Panc1 (cell line): ENCODE data around the gene IPO5. TPM values are rescaled to one million over a fixed set of nuclear protein-coding genes. Genes with fewer than 3 reads are reported as not detected.

Experiments used
- ATAC-seq: fragments of 200-7000 bp; cut with Tn5 transposase; 2 replicates; pipeline ENCODE4 v1.9.1; 2020; ENCODE audit warnings: mild to moderate bottlenecking, moderate library complexity
- BruUV-seq: library from RNA; stranded (reverse); fragments of 400-500 nt; replicated peaks from 2 replicates; lab custom pipeline; 2021; lab: Mats Ljungman, UMichigan
- CTCF ChIA-PET: fragments of 300-600 bp; sonication (Branson Sonifier 250); formaldehyde crosslinking; loops from one replicate; lab custom pipeline; 2022; ENCODE audit warnings: antibody characterized with exemption; lab: Charles Lee
- POLR2A ChIA-PET: fragments of 300-600 bp; sonication (Branson Sonifier 250); formaldehyde crosslinking; loops from one replicate; lab custom pipeline; 2022; ENCODE audit warnings: antibody characterized with exemption; lab: Charles Lee
- DNase-seq: peaks from one replicate; pipeline ENCODE4 v3.0.0-alpha.2; 2010; ENCODE audit warnings: low read depth, low spot score
- H3K27ac ChIP-seq: 2 replicates; pipeline ENCODE4 v1.5.1; 2011; ENCODE audit warnings: mild to moderate bottlenecking, low read length, inconsistent platforms
- H3K27me3 ChIP-seq: fragments of 200-500 bp; sonication (Bioruptor generic); 2 replicates; pipeline ENCODE4 v1.6.0; 2014; ENCODE audit warnings: low read length, inconsistent platforms; ENCODE audit not compliant: control insufficient read depth, insufficient read depth
- H3K36me3 ChIP-seq: fragments of 200-500 bp; sonication (Bioruptor generic); 2 replicates; pipeline ENCODE4 v1.5.1; 2014; ENCODE audit warnings: inconsistent platforms, mild to moderate bottlenecking, low read length, moderate library complexity; ENCODE audit not compliant: control insufficient read depth, insufficient read depth
- H3K4me1 ChIP-seq: 2 replicates; pipeline ENCODE4 v1.5.1; 2011; ENCODE audit warnings: inconsistent platforms, mild to moderate bottlenecking, low read length, moderate library complexity; ENCODE audit not compliant: control insufficient read depth, insufficient read depth
- H3K4me3 ChIP-seq, 2 experiments: 2 replicates each; pipeline ENCODE4 v1.5.1; 2011 to 2012; ENCODE audit warnings: low read depth in 2 of 2, low read length in 2 of 2, mild to moderate bottlenecking in 2 of 2, inconsistent platforms in 1 of 2, moderate library complexity in 1 of 2
- H3K9me3 ChIP-seq: fragments of 200-500 bp; sonication (Bioruptor generic); 2 replicates; pipeline ENCODE4 v1.5.1; 2014; ENCODE audit warnings: low read depth, mild to moderate bottlenecking, inconsistent platforms, low read length, moderate library complexity; ENCODE audit not compliant: control insufficient read depth, insufficient read depth
- CTCF ChIP-seq: fragments of 450-650 bp; IDR thresholded peaks from 2 replicates; pipeline ENCODE4 v1.5.1; 2017; ENCODE audit warnings: mild to moderate bottlenecking
- POLR2AphosphoS5 ChIP-seq: IDR thresholded peaks from 2 replicates; pipeline ENCODE4 v1.6.1; 2012; ENCODE audit warnings: mild to moderate bottlenecking, low read depth, low read length, moderate library complexity
- SIN3A ChIP-seq: IDR thresholded peaks from 2 replicates; pipeline ENCODE4 v1.6.1; 2012; ENCODE audit warnings: low read depth, mild to moderate bottlenecking, low read length, moderate library complexity, borderline replicate concordance; ENCODE audit not compliant: insufficient read depth
- TCF7L2 ChIP-seq: IDR thresholded peaks from 2 replicates; pipeline ENCODE4 v1.6.1; 2011; ENCODE audit warnings: mild to moderate bottlenecking, low read depth, low read length, inconsistent platforms
- in situ Hi-C: cut with HindIII; loops from 2 replicates; pipeline ENCODE4 v1.10.0; 2016; ENCODE audit warnings: low sequenced_read_pairs, low pct_unique_long_range_greater_than_20kb
- intact Hi-C: fragments of 100-400 bp; cut with micrococcal nuclease; formaldehyde crosslinking; loops from one replicate; pipeline ENCODE4 v1.10.0; 2022; ENCODE audit not compliant: unreplicated experiment
- total RNA-seq: library from RNA; stranded (reverse); gene quantifications from one replicate; pipeline ENCODE4 v1.2.1, GENCODE V29; 2021; ENCODE audit not compliant: unreplicated experiment
- TF ChIP-seq, protein P1 (sequence below), 2 experiments: IDR thresholded peaks; 2 replicates each; pipeline ENCODE4 v1.6.1; 2011 to 2012; ENCODE audit warnings: low read depth in 2 of 2, control low read depth in 1 of 2, low read length in 1 of 2, mild to moderate bottlenecking in 1 of 2, moderate library complexity in 1 of 2; ENCODE audit not compliant: insufficient read depth in 1 of 2

The IPO5 gene
- total RNA-seq, 1 experiment from 2014 or later = 122 TPM

DNA sequence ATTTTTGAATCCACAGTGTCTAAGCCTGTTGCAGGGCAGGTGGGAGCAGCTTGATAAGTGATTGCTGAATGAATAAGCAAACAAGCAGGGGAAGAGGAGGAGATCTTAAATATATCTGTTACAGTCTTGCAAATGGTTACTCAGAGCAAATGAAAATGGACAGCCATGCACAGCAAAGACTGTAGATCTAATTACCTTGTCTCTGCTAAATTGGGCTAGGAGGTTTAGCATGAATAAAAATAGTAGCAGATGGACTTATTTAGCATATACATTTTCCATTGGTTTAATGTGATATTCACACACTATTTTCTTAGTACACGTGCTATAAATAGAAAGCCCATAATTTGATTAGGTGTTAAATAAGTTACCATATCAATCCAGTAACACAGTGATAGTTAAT lies 116.5 kb downstream of the IPO5 start:
- POLR2A ChIA-PET = no interaction called here
- Histone ChIP-seq H3K36me3 (no peaks in the 10 kb centered on the region), H3K4me3 (no peak overlapping the region), H3K9me3 (no peaks in the 10 kb centered on the region), H3K27ac (no peak overlapping the region), H3K27me3 (no peaks in the 10 kb centered on the region), H3K4me1 (no peaks in the 10 kb centered on the region)
- intact Hi-C loops (no loop called here), in situ Hi-C loops (no loop called here)
- BruUV-seq = no TSS peak
- TF ChIP-seq, protein P1, sequence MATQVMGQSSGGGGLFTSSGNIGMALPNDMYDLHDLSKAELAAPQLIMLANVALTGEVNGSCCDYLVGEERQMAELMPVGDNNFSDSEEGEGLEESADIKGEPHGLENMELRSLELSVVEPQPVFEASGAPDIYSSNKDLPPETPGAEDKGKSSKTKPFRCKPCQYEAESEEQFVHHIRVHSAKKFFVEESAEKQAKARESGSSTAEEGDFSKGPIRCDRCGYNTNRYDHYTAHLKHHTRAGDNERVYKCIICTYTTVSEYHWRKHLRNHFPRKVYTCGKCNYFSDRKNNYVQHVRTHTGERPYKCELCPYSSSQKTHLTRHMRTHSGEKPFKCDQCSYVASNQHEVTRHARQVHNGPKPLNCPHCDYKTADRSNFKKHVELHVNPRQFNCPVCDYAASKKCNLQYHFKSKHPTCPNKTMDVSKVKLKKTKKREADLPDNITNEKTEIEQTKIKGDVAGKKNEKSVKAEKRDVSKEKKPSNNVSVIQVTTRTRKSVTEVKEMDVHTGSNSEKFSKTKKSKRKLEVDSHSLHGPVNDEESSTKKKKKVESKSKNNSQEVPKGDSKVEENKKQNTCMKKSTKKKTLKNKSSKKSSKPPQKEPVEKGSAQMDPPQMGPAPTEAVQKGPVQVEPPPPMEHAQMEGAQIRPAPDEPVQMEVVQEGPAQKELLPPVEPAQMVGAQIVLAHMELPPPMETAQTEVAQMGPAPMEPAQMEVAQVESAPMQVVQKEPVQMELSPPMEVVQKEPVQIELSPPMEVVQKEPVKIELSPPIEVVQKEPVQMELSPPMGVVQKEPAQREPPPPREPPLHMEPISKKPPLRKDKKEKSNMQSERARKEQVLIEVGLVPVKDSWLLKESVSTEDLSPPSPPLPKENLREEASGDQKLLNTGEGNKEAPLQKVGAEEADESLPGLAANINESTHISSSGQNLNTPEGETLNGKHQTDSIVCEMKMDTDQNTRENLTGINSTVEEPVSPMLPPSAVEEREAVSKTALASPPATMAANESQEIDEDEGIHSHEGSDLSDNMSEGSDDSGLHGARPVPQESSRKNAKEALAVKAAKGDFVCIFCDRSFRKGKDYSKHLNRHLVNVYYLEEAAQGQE (IDR thresholded peaks at IDR 0.05; ENCODE audit: insufficient read depth in 1 of 2, low read depth in 2 of 2, low read length in 1 of 2) = no peak
- TF ChIP-seq CTCF (no peak), SIN3A (no peak), TCF7L2 (no peak), POLR2AphosphoS5 (no peak)
- CTCF ChIA-PET = no interaction called here
- ATAC-seq (no peak), DNase-seq (no peak)

DNA sequence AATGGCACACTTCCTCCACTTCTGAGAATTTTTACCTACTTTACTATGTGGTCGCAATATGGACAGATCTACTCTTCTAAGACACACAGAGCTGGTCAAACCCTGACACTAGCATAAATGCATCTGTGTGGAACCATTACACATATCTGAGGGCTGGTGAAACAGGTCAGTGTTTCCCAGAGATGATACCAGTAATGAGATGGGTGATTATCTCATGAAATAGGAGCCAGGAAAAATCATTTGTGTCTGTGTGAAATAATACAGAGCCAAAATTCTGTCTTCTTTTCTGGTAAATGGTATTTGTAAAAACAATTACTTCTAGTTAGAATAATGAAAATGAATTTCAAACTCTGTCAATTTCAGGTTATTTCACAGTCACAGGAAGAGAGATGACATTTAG lies 117.8 kb downstream of the IPO5 start:
- Histone ChIP-seq H3K27me3 (no peaks in the 10 kb centered on the region), H3K4me1 (no peaks in the 10 kb centered on the region), H3K27ac (no peak overlapping the region), H3K4me3 (no peak overlapping the region), H3K36me3 (no peaks in the 10 kb centered on the region), H3K9me3 (no peaks in the 10 kb centered on the region)
- BruUV-seq = no TSS peak
- ATAC-seq (no peak), DNase-seq (no peak)
- in situ Hi-C loops = no loop called here
- CTCF ChIA-PET = no interaction called here
- TF ChIP-seq CTCF (no peak), TCF7L2 (no peak), POLR2AphosphoS5 (no peak)
- TF ChIP-seq, protein P1 (IDR thresholded peaks at IDR 0.05; ENCODE audit: insufficient read depth in 1 of 2, low read depth in 2 of 2, low read length in 1 of 2) = no peak
- POLR2A ChIA-PET = no interaction called here
- intact Hi-C loops = no loop called here
